ENCODE measurements around the gene POMT2. TPM values are rescaled to one million over a fixed set of nuclear protein-coding genes. Genes with fewer than 3 reads are reported as not detected.

POMT2 gene
- polyA plus RNA-seq, 3 donors from 2014 or later, result 0.36 to 3.1 (median 1.0) TPM

- Mint-ChIP-seq H3K4me1 (peaks cover 12 to 19% of the 10 kb centered on the region in 2 donors), H3K27me3 (ENCODE audit: low read depth in 3 of 3) (peaks cover 6 to 11% (median 8%) of the 10 kb centered on the region in 3 donors), H3K27ac (no peak overlapping the region), H3K4me3 (no peak overlapping the region), H3K36me3 (no peaks in the 10 kb centered on the region), H3K9me3 (no peaks in the 10 kb centered on the region)
- no peak for DNase-seq
Observed at GRCh38 chr14:77318006-77318553, 2.6 kb downstream of the POMT2 start.

- no peak for DNase-seq
- no peak overlapping the region for H3K4me3 Mint-ChIP-seq
- H3K27ac Mint-ChIP-seq, result no peak overlapping the region
- H3K36me3 Mint-ChIP-seq, result no peaks in the 10 kb centered on the region
- no peaks in the 10 kb centered on the region for H3K9me3 Mint-ChIP-seq
- H3K4me1 Mint-ChIP-seq, result peaks cover 8 to 14% of the 10 kb centered on the region in 2 donors
- peaks cover 6 to 11% (median 8%) of the 10 kb centered on the region in 3 donors for H3K27me3 Mint-ChIP-seq (ENCODE audit: low read depth in 3 of 3)
Observed at GRCh38 chr14:77316872-77317301, 3.8 kb downstream of the POMT2 start.

- H3K4me1 Mint-ChIP-seq, result peaks cover 5 to 10% of the 10 kb centered on the region in 2 donors
- H3K36me3 Mint-ChIP-seq, result no peaks in the 10 kb centered on the region
- no peak overlapping the region for H3K27ac Mint-ChIP-seq
- no peak overlapping the region for H3K4me3 Mint-ChIP-seq
- no peaks in the 10 kb centered on the region for H3K9me3 Mint-ChIP-seq
- DNase-seq, result no peak
- peaks cover 6 to 8% (median 8%) of the 10 kb centered on the region in 3 donors for H3K27me3 Mint-ChIP-seq (ENCODE audit: low read depth in 3 of 3)
Observed at GRCh38 chr14:77316195-77316505, 4.5 kb downstream of the POMT2 start.

GRCh38 chr14:77314539-77315457 lies 5.9 kb downstream of the POMT2 start:
- no peaks in the 10 kb centered on the region for H3K9me3 Mint-ChIP-seq
- H3K36me3 Mint-ChIP-seq, result no peaks in the 10 kb centered on the region
- H3K4me3 Mint-ChIP-seq, result no peak overlapping the region
- peaks cover under 1 to 6% of the 10 kb centered on the region in 2 donors for H3K4me1 Mint-ChIP-seq
- H3K27ac Mint-ChIP-seq, result no peak overlapping the region
- no peak for DNase-seq
- no peaks in the 10 kb centered on the region for H3K27me3 Mint-ChIP-seq (ENCODE audit: low read depth in 3 of 3)

- no peaks in the 10 kb centered on the region for H3K27me3 Mint-ChIP-seq (ENCODE audit: low read depth in 3 of 3)
- H3K4me1 Mint-ChIP-seq, result no peaks in the 10 kb centered on the region
- DNase-seq, result no peak
- H3K27ac Mint-ChIP-seq, result no peak overlapping the region
- no peak overlapping the region for H3K4me3 Mint-ChIP-seq
- H3K36me3 Mint-ChIP-seq, result no peaks in the 10 kb centered on the region
- no peaks in the 10 kb centered on the region for H3K9me3 Mint-ChIP-seq
Observed at GRCh38 chr14:77314043-77314442, 6.6 kb downstream of the POMT2 start.

- DNase-seq, result no peak
- Mint-ChIP-seq H3K27ac (no peak overlapping the region), H3K4me3 (no peak overlapping the region), H3K36me3 (no peaks in the 10 kb centered on the region), H3K4me1 (no peaks in the 10 kb centered on the region), H3K27me3 (ENCODE audit: low read depth in 3 of 3) (no peaks in the 10 kb centered on the region), H3K9me3 (no peaks in the 10 kb centered on the region)
Observed at GRCh38 chr14:77313371-77313770, 7.3 kb downstream of the POMT2 start.

- no peaks in the 10 kb centered on the region for H3K27me3 Mint-ChIP-seq (ENCODE audit: low read depth in 3 of 3)
Observed at GRCh38 chr14:77311217-77311616, 9.5 kb downstream of the POMT2 start.

GRCh38 chr14:77310026-77310425 lies 10.7 kb downstream of the POMT2 start:
- Mint-ChIP-seq H3K4me3 (no peak overlapping the region), H3K36me3 (peaks cover 0 to 3% (median 0%) of the 10 kb centered on the region in 3 donors), H3K9me3 (no peaks in the 10 kb centered on the region), H3K27ac (no peak overlapping the region), H3K27me3 (ENCODE audit: low read depth in 3 of 3) (no peaks in the 10 kb centered on the region), H3K4me1 (no peaks in the 10 kb centered on the region)
- no peak for DNase-seq

More at GRCh38 chr14:77311217-77311616, 9.5 kb downstream of the POMT2 start:
- no peak overlapping the region for H3K27ac Mint-ChIP-seq
- H3K36me3 Mint-ChIP-seq, result no peaks in the 10 kb centered on the region
- no peak for DNase-seq
- no peaks in the 10 kb centered on the region for H3K9me3 Mint-ChIP-seq
- no peaks in the 10 kb centered on the region for H3K4me1 Mint-ChIP-seq
- no peak overlapping the region for H3K4me3 Mint-ChIP-seq

GRCh38 chr14:77309131-77309530 lies 11.6 kb downstream of the POMT2 start:
- no peaks in the 10 kb centered on the region for H3K27me3 Mint-ChIP-seq (ENCODE audit: low read depth in 3 of 3)
- no peak overlapping the region for H3K27ac Mint-ChIP-seq
- H3K4me3 Mint-ChIP-seq, result no peak overlapping the region
- H3K36me3 Mint-ChIP-seq, result peaks cover 0 to 3% (median 3%) of the 10 kb centered on the region in 3 donors
- no peaks in the 10 kb centered on the region for H3K9me3 Mint-ChIP-seq
- DNase-seq, result no peak
- no peaks in the 10 kb centered on the region for H3K4me1 Mint-ChIP-seq

GRCh38 chr14:77306851-77307496 lies 13.7 kb downstream of the POMT2 start:
- Mint-ChIP-seq H3K27me3 (ENCODE audit: low read depth in 3 of 3) (no peaks in the 10 kb centered on the region), H3K4me3 (no peak overlapping the region), H3K27ac (no peak overlapping the region), H3K36me3 (peaks cover 3 to 7% (median 4%) of the 10 kb centered on the region in 3 donors), H3K4me1 (no peaks in the 10 kb centered on the region), H3K9me3 (no peaks in the 10 kb centered on the region)
- no peak for DNase-seq

GRCh38 chr14:77306416-77306815 lies 14.3 kb downstream of the POMT2 start:
- Mint-ChIP-seq H3K27ac (no peak overlapping the region), H3K27me3 (ENCODE audit: low read depth in 3 of 3) (no peaks in the 10 kb centered on the region), H3K9me3 (no peaks in the 10 kb centered on the region), H3K4me3 (no peak overlapping the region), H3K36me3 (peaks cover 3 to 7% (median 4%) of the 10 kb centered on the region in 3 donors), H3K4me1 (no peaks in the 10 kb centered on the region)
- DNase-seq, result no peak

- Mint-ChIP-seq H3K4me3 (no peak overlapping the region), H3K27me3 (ENCODE audit: low read depth in 3 of 3) (no peaks in the 10 kb centered on the region), H3K36me3 (peaks cover 3 to 7% (median 4%) of the 10 kb centered on the region in 3 donors), H3K9me3 (no peaks in the 10 kb centered on the region), H3K27ac (no peak overlapping the region), H3K4me1 (no peaks in the 10 kb centered on the region)
- no peak for DNase-seq
Observed at GRCh38 chr14:77305696-77306095, 15.0 kb downstream of the POMT2 start.

- Mint-ChIP-seq H3K27ac (no peak overlapping the region), H3K4me3 (no peak overlapping the region), H3K36me3 (peaks cover 3 to 8% (median 7%) of the 10 kb centered on the region in 3 donors), H3K9me3 (no peaks in the 10 kb centered on the region), H3K4me1 (no peaks in the 10 kb centered on the region), H3K27me3 (ENCODE audit: low read depth in 3 of 3) (no peaks in the 10 kb centered on the region)
- DNase-seq, result no peak
Observed at GRCh38 chr14:77303417-77304156, 17.1 kb downstream of the POMT2 start.

- H3K4me3 Mint-ChIP-seq, result no peak overlapping the region
- H3K27ac Mint-ChIP-seq, result no peak overlapping the region
- no peaks in the 10 kb centered on the region for H3K27me3 Mint-ChIP-seq (ENCODE audit: low read depth in 3 of 3)
- H3K4me1 Mint-ChIP-seq, result no peaks in the 10 kb centered on the region
- no peak for DNase-seq
- H3K36me3 Mint-ChIP-seq, result peaks cover 6 to 11% (median 7%) of the 10 kb centered on the region in 3 donors
- H3K9me3 Mint-ChIP-seq, result no peaks in the 10 kb centered on the region
Observed at GRCh38 chr14:77302926-77303325, 17.8 kb downstream of the POMT2 start.

All from immature natural killer cell (primary cell).